Natural killer cell (primary cell): ENCODE results near the gene TLE7. TPM values are rescaled to one million over a fixed set of nuclear protein-coding genes. Genes with fewer than 3 reads are reported as not detected.
A peak's percentile ranks its signal among the peaks of the same experiment; 100 is the strongest.

ENCODE experiments used
- ATAC-seq, 3 donors: fragments of 150-1000 bp in 2 of 3; fragments of 200-7000 bp in 1 of 3; cut with Tn5 transposase; 1 replicate in 1 of 3; 2 replicates in 2 of 3; pipeline ENCODE4 v1.10.0; 2021; ENCODE audit warnings: mild to moderate bottlenecking in 2 of 3, moderate library complexity in 2 of 3
- DNase-seq, 2 donors: peaks; one replicate each; pipeline versions ENCODE4 v3.0.0 to v3.0.0-alpha.2; 2013 to 2021; ENCODE audit warnings: mixed read lengths in 1 of 2
- H3K27ac ChIP-seq: one replicate; pipeline ENCODE4 v1.5.1; 2013; ENCODE audit warnings: mild to moderate bottlenecking, low read length
- H3K27me3 ChIP-seq: one replicate; pipeline ENCODE4 v1.6.1; 2013; ENCODE audit warnings: low read length; ENCODE audit not compliant: control insufficient read depth, insufficient read depth
- H3K36me3 ChIP-seq: one replicate; pipeline ENCODE4 v1.6.1; 2013; ENCODE audit warnings: low read length; ENCODE audit not compliant: control insufficient read depth, insufficient read depth
- H3K4me1 ChIP-seq: one replicate; pipeline ENCODE4 v1.6.1; 2013; ENCODE audit warnings: low read length; ENCODE audit not compliant: control insufficient read depth, insufficient read depth
- H3K4me3 ChIP-seq: one replicate; pipeline ENCODE4 v1.5.1; 2013; ENCODE audit warnings: low read length
- H3K9me3 ChIP-seq: one replicate; pipeline ENCODE4 v1.6.1; 2013; ENCODE audit warnings: low read length; ENCODE audit not compliant: control insufficient read depth, insufficient read depth
- H3K27ac Mint-ChIP-seq, 2 donors: one replicate each; pipeline ENCODE4 v1.8.0; 2022; ENCODE audit warnings: mild to moderate bottlenecking in 2 of 2, mixed read lengths in 2 of 2, moderate library complexity in 1 of 2
- H3K27me3 Mint-ChIP-seq, 2 donors: one replicate each; pipeline ENCODE4 v1.8.0; 2022; ENCODE audit warnings: low read depth in 2 of 2, mixed read lengths in 2 of 2
- H3K36me3 Mint-ChIP-seq: one replicate; pipeline ENCODE4 v1.8.0; 2022; ENCODE audit warnings: mixed read lengths
- H3K4me1 Mint-ChIP-seq, 2 donors: one replicate each; pipeline ENCODE4 v1.8.0; 2022; ENCODE audit warnings: mixed read lengths in 2 of 2
- H3K4me3 Mint-ChIP-seq: one replicate; pipeline ENCODE4 v1.8.0; 2022; ENCODE audit warnings: mild to moderate bottlenecking, moderate library complexity, mixed read lengths
- H3K9me3 Mint-ChIP-seq, 2 donors: one replicate each; pipeline ENCODE4 v1.8.0; 2022; ENCODE audit warnings: mixed read lengths in 2 of 2
- CTCF ChIP-seq: fragments of 200-600 bp; IDR thresholded peaks from one replicate; pipeline ENCODE4 v1.8.0; 2022; ENCODE audit warnings: antibody characterized with exemption
- WGBS: methylation state at CpG from one replicate; pipeline ENCODE4 v1.1.7; 2013; ENCODE audit warnings: missing lambda C conversion rate; ENCODE audit not compliant: insufficient coverage; 5-methylcytosine and 5-hydroxymethylcytosine counted together
- intact Hi-C: fragments of 100-400 bp; cut with micrococcal nuclease; formaldehyde crosslinking; loops from one replicate; pipeline ENCODE4 v1.14.2; 2022
- total RNA-seq, 4 donors: library from RNA; stranded (reverse); fragments of 120-200 nt in 1 of 4; gene quantifications; one replicate each; pipeline versions ENCODE4 v1.2.3 to v1.2.4, GENCODE V29; 2013 to 2022

Gene TLE7
- total RNA-seq, 3 donors from 2014 or later (not counting 1 experiment from before 2014, with no cell fraction given): not detected

- no peaks in the 10 kb centered on the region for H3K27me3 ChIP-seq
- no peaks in the 10 kb centered on the region for H3K36me3 Mint-ChIP-seq
- no peaks in the 10 kb centered on the region for H3K4me1 ChIP-seq
- H3K27ac Mint-ChIP-seq: no peak overlapping the region
- no peak for TF ChIP-seq CTCF
- no peak overlapping the region for H3K4me3 ChIP-seq
- DNase-seq: no peak
- ATAC-seq: no peak
- H3K9me3 ChIP-seq: no peaks in the 10 kb centered on the region
- WGBS: 100% methylated on average over 2 of the region's 2 CpGs
- no peak overlapping the region for H3K4me3 Mint-ChIP-seq
- peaks cover 12% of the 10 kb centered on the region for H3K36me3 ChIP-seq
- intact Hi-C loops: no loop called here
- H3K27me3 Mint-ChIP-seq: no peaks in the 10 kb centered on the region
- no peaks in the 10 kb centered on the region for H3K9me3 Mint-ChIP-seq
- H3K27ac ChIP-seq: no peak overlapping the region
- H3K4me1 Mint-ChIP-seq: no peaks in the 10 kb centered on the region
These were observed 31.1 kb upstream of the TLE7 start for GRCh38 chr16:71472931-71473330.

- peaks cover 9% of the 10 kb centered on the region for H3K36me3 ChIP-seq
- Mint-ChIP-seq H3K27ac (no peak overlapping the region), H3K27me3 (no peaks in the 10 kb centered on the region), H3K36me3 (no peaks in the 10 kb centered on the region), H3K4me1 (no peaks in the 10 kb centered on the region), H3K9me3 (no peaks in the 10 kb centered on the region), H3K4me3 (no peak overlapping the region)
- no peaks in the 10 kb centered on the region for H3K9me3 ChIP-seq
- no peak overlapping the region for H3K4me3 ChIP-seq
- no peak for TF ChIP-seq CTCF
- no peak overlapping the region for H3K27ac ChIP-seq
- 81% methylated on average over 2 of the region's 2 CpGs for WGBS
- ATAC-seq: no peak
- no peak for DNase-seq
- H3K27me3 ChIP-seq: no peaks in the 10 kb centered on the region
- intact Hi-C loops: no loop called here
- no peaks in the 10 kb centered on the region for H3K4me1 ChIP-seq
These were observed 30.2 kb upstream of the TLE7 start for GRCh38 chr16:71472051-71472450.

GRCh38 chr16:71467810-71468209 is 26.0 kb upstream of the TLE7 start:
- peak; percentile 70 to 87 (median 76) for ATAC-seq

More at GRCh38 chr16:71467810-71468209, 26.0 kb upstream of the TLE7 start:
- Mint-ChIP-seq H3K36me3 (no peaks in the 10 kb centered on the region), H3K4me1 (no peaks in the 10 kb centered on the region), H3K27ac (no peak overlapping the region), H3K9me3 (no peaks in the 10 kb centered on the region), H3K27me3 (peaks cover 0 to 3% of the 10 kb centered on the region in 2 donors), H3K4me3 (no peak overlapping the region)
- no peak overlapping the region for H3K4me3 ChIP-seq
- peak; percentile 36 to 76 for DNase-seq
- no peaks in the 10 kb centered on the region for H3K36me3 ChIP-seq
- no peak overlapping the region for H3K27ac ChIP-seq
- H3K4me1 ChIP-seq: no peaks in the 10 kb centered on the region
- intact Hi-C loops: no loop called here
- 40% methylated on average over 7 of the region's 9 CpGs for WGBS
- no peak for TF ChIP-seq CTCF
- H3K9me3 ChIP-seq: no peaks in the 10 kb centered on the region
- no peaks in the 10 kb centered on the region for H3K27me3 ChIP-seq
